ENCODE measurements around the gene ELFN1.

Gene ELFN1

GRCh38 chr7:1746491-1746975, 76.5 kb downstream of the ELFN1 start:
- no peak for TF ChIP-seq CTCF (conservative IDR thresholded peaks at IDR 0.05)
- H3K27ac ChIP-seq: no peak overlapping the region

- H3K27ac ChIP-seq: no peak overlapping the region
- TF ChIP-seq CTCF (conservative IDR thresholded peaks at IDR 0.05): no peak
Measured at GRCh38 chr7:1747004-1747801, 77.1 kb downstream of the ELFN1 start.

GRCh38 chr7:1748076-1748838, 78.2 kb downstream of the ELFN1 start:
- TF ChIP-seq CTCF (conservative IDR thresholded peaks at IDR 0.05): no peak
- no peak overlapping the region for H3K27ac ChIP-seq

DNA sequence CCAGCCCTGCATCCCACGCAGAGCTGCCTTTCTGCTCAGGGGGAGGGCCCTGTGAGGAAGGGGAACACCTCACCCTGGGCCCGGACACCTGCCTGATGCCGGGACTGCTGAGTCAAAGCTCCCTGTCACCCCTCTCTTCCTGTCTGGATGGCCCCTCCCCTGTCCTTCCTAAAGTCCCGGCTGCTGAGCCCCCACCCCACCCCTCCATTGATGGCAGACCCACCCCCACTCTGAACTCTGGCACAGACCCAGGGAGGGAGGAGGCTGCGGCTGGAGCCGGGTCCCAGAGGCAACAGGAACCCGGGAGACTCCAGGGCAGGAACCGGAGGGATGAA, 78.7 kb downstream of the ELFN1 start:
- no peak for TF ChIP-seq CTCF (conservative IDR thresholded peaks at IDR 0.05)
- H3K27ac ChIP-seq: no peak overlapping the region

- TF ChIP-seq CTCF (conservative IDR thresholded peaks at IDR 0.05): no peak
- H3K27ac ChIP-seq: no peak overlapping the region
Measured at GRCh38 chr7:1749351-1749863, 79.3 kb downstream of the ELFN1 start.

GRCh38 chr7:1749864-1750466, 79.9 kb downstream of the ELFN1 start:
- H3K27ac ChIP-seq: no peak overlapping the region
- TF ChIP-seq CTCF (conservative IDR thresholded peaks at IDR 0.05): no peak

DNA sequence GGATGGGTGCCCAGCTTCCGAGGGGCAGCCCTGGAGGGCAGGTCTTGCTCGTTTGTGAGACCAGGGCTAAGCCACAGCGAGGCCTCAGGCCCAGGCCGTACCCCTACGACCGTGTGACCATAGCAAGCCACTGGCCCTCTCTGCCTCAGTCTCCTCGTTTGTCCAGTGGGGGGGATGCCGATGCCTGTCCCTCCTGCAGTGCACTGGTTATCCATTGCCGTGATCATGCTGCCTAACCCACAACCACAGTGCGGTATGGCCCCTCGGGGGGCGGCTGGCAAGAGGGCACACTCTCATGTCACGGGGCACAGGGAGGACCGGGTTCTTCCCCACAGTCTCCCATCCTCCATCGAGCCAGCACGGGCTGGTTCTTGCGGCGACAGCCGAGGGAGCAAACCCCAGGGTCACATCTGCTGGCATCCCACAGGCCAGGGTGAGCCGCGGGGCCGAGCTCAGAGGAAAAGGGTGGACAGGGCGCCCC, 80.5 kb downstream of the ELFN1 start:
- H3K27ac ChIP-seq: no peak overlapping the region
- TF ChIP-seq CTCF (conservative IDR thresholded peaks at IDR 0.05): no peak
